Suprapubic skin (tissue), 4 donors: Measurements from ENCODE around the gene XPNPEP2. TPM values are rescaled to one million over a fixed set of nuclear protein-coding genes. Genes with fewer than 3 reads are reported as not detected.

Experiments used
- DNase-seq, 2 donors: peaks; one replicate each; pipeline ENCODE4 v3.0.0-alpha.2; 2019; ENCODE audit warnings: low spot score in 2 of 2
- H3K27ac ChIP-seq: fragments of 200-600 bp; sonication (generic); one replicate; pipeline ENCODE4 v1.5.1; 2019
- H3K27me3 ChIP-seq: fragments of 200-600 bp; sonication (generic); one replicate; pipeline ENCODE4 v1.5.1; 2019
- H3K36me3 ChIP-seq: fragments of 200-600 bp; sonication (generic); one replicate; pipeline ENCODE4 v1.5.1; 2019
- H3K4me1 ChIP-seq: fragments of 200-600 bp; sonication (generic); one replicate; pipeline ENCODE4 v1.5.1; 2019
- H3K4me3 ChIP-seq: fragments of 200-600 bp; sonication (generic); one replicate; pipeline ENCODE4 v1.5.1; 2019; ENCODE audit warnings: mild to moderate bottlenecking
- H3K9me3 ChIP-seq: fragments of 200-600 bp; sonication (generic); one replicate; pipeline ENCODE4 v1.5.1; 2019
- EP300 ChIP-seq: sonication (generic); formaldehyde crosslinking; IDR thresholded peaks from one replicate; pipeline ENCODE4 v1.6.1; 2017; ENCODE audit warnings: antibody characterized with exemption
- POLR2A ChIP-seq, 2 donors: fragments of 450-650 bp; IDR thresholded peaks; one replicate each; pipeline ENCODE4 v1.6.1; 2017; ENCODE audit warnings: antibody characterized with exemption in 2 of 2, mild to moderate bottlenecking in 2 of 2, moderate library complexity in 2 of 2
- POLR2AphosphoS5 ChIP-seq, 3 donors: sonication (generic); formaldehyde crosslinking; IDR thresholded peaks; one replicate each; pipeline ENCODE4 v1.6.1; 2017; ENCODE audit warnings: antibody characterized with exemption in 3 of 3
- WGBS: methylation state at CpG from one replicate; pipeline ENCODE4 v1.1.5; 2018; 5-methylcytosine and 5-hydroxymethylcytosine counted together
- total RNA-seq, 4 donors: library from RNA; depleted of rRNA; stranded (reverse); fragments of >200 nt; gene quantifications; one replicate each; pipeline ENCODE4 v1.1.0, GENCODE V29; 2016
- TF ChIP-seq, protein P1 (sequence below), 2 donors: fragments of 200-600 bp in 1 of 2; fragments of 450-650 bp in 1 of 2; sonication (generic) in 1 of 2; IDR thresholded peaks; one replicate each; pipeline ENCODE4 v1.5.1; 2016 to 2019; ENCODE audit warnings: antibody characterized with exemption in 2 of 2, mild to moderate bottlenecking in 1 of 2, moderate library complexity in 1 of 2

XPNPEP2 gene
- total RNA-seq, 4 donors from 2014 or later, result 0.83 to 6.1 (median 2.4) TPM

DNA sequence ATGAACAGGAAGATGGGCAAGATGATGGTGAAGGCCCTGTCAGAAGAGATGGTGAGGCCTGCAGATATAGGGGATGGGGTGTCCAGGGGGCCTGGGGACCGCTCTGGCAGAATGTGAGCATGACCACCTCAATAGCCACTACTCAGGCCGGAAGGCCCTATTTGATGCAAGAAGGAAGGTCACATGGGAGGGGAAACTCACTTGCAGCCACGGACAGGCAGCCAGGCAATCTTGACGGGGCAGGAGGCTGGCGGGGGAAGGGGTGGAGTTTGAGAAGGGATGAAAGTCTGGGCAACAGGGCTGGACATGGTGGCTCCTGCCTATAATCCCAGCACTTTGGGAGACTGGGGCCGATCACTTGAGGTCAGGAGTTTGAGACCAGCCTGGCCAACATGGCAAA, 49.7 kb downstream of the XPNPEP2 start:
- Histone ChIP-seq H3K9me3 (no peaks in the 10 kb centered on the region), H3K4me1 (no peaks in the 10 kb centered on the region), H3K4me3 (no peak overlapping the region), H3K36me3 (no peaks in the 10 kb centered on the region), H3K27ac (no peak overlapping the region), H3K27me3 (no peaks in the 10 kb centered on the region)
- 69% methylated on average over 6 of the region's 6 CpGs for WGBS
- no peak for TF ChIP-seq POLR2A (IDR thresholded peaks at IDR 0.05)
- TF ChIP-seq, protein P1, sequence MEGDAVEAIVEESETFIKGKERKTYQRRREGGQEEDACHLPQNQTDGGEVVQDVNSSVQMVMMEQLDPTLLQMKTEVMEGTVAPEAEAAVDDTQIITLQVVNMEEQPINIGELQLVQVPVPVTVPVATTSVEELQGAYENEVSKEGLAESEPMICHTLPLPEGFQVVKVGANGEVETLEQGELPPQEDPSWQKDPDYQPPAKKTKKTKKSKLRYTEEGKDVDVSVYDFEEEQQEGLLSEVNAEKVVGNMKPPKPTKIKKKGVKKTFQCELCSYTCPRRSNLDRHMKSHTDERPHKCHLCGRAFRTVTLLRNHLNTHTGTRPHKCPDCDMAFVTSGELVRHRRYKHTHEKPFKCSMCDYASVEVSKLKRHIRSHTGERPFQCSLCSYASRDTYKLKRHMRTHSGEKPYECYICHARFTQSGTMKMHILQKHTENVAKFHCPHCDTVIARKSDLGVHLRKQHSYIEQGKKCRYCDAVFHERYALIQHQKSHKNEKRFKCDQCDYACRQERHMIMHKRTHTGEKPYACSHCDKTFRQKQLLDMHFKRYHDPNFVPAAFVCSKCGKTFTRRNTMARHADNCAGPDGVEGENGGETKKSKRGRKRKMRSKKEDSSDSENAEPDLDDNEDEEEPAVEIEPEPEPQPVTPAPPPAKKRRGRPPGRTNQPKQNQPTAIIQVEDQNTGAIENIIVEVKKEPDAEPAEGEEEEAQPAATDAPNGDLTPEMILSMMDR (IDR thresholded peaks at IDR 0.05), result no peak
- no peak for TF ChIP-seq POLR2AphosphoS5 (IDR thresholded peaks at IDR 0.05)
- TF ChIP-seq EP300, result no peak
- DNase-seq, result no peak

DNA sequence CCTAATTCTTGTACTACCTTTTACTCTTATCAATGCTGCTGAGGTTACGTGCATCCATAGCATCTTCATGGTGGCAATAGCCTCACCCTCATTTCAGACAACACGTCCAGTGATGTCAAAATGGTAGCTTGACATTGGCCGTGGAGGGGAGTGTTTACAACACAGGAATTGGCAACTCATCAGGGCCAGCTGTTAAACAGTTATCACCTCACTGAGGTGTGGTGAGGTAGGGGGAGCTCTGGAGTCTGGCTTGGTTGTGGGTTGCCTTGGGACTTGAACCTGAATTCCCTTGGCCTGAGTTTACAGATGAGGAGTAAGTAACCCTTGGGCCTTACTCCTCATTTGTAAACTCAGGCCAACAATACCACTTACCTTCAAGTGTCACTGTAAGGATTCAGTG, 51.4 kb downstream of the XPNPEP2 start:
- WGBS, result 92% methylated on average over 3 of the region's 3 CpGs

DNA sequence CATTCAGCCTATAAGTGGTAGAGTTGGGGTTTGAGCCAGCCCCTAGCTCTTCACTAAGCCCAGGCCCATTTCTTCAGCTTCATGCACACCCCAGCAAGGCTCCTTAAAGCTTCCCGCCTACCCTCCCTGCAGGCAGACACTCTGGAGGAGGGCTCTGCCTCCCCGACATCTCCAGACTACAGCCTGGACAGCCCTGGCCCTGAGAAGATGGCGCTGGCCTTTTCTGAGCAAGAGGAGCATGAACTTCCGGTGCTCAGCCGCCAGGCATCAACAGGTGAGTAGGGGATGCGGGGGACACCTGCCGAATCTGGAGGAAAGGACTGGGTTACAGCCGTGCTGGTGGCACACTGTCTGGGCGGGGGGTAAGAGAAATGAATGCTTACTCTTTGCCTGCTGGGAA, 52.0 kb downstream of the XPNPEP2 start:
- 87% methylated on average over 9 of the region's 9 CpGs for WGBS
- no peak for DNase-seq
- H3K36me3 ChIP-seq, result no peaks in the 10 kb centered on the region
- H3K27me3 ChIP-seq, result no peaks in the 10 kb centered on the region
- H3K4me1 ChIP-seq, result no peaks in the 10 kb centered on the region
- no peak for TF ChIP-seq EP300
- TF ChIP-seq POLR2A (IDR thresholded peaks at IDR 0.05), result no peak
- no peak for TF ChIP-seq POLR2AphosphoS5 (IDR thresholded peaks at IDR 0.05)
- TF ChIP-seq, protein P1 (IDR thresholded peaks at IDR 0.05), result no peak
- no peaks in the 10 kb centered on the region for H3K9me3 ChIP-seq
- H3K4me3 ChIP-seq, result no peak overlapping the region
- H3K27ac ChIP-seq, result no peak overlapping the region

More for the DNA sequence above, 51.4 kb downstream of the XPNPEP2 start:
- Histone ChIP-seq H3K27me3 (no peaks in the 10 kb centered on the region), H3K36me3 (no peaks in the 10 kb centered on the region), H3K27ac (no peak overlapping the region), H3K9me3 (no peaks in the 10 kb centered on the region), H3K4me1 (no peaks in the 10 kb centered on the region), H3K4me3 (no peak overlapping the region)
- TF ChIP-seq EP300, result no peak
- DNase-seq, result no peak

GRCh38 chrX:129791336-129791735, 52.6 kb downstream of the XPNPEP2 start:
- Histone ChIP-seq H3K9me3 (no peaks in the 10 kb centered on the region), H3K36me3 (no peaks in the 10 kb centered on the region), H3K27ac (no peak overlapping the region), H3K4me3 (no peak overlapping the region), H3K4me1 (no peaks in the 10 kb centered on the region), H3K27me3 (no peaks in the 10 kb centered on the region)
- DNase-seq, result no peak
- TF ChIP-seq EP300 (no peak), POLR2A (IDR thresholded peaks at IDR 0.05) (no peak), POLR2AphosphoS5 (IDR thresholded peaks at IDR 0.05) (no peak)
- TF ChIP-seq, protein P1 (IDR thresholded peaks at IDR 0.05), result no peak
- WGBS, result 78% methylated on average over 8 of the region's 8 CpGs

GRCh38 chrX:129791961-129792570, 53.3 kb downstream of the XPNPEP2 start:
- WGBS, result 74% methylated on average over 10 of the region's 11 CpGs
- H3K4me1 ChIP-seq, result no peaks in the 10 kb centered on the region

More at GRCh38 chrX:129791961-129792570, 53.3 kb downstream of the XPNPEP2 start:
- Histone ChIP-seq H3K36me3 (no peaks in the 10 kb centered on the region), H3K27ac (no peak overlapping the region), H3K27me3 (no peaks in the 10 kb centered on the region), H3K4me3 (no peak overlapping the region), H3K9me3 (no peaks in the 10 kb centered on the region)
- DNase-seq, result peak in 1 of 2 donors; percentile 28
- no peak for TF ChIP-seq EP300
- TF ChIP-seq POLR2A (IDR thresholded peaks at IDR 0.05), result no peak
- TF ChIP-seq, protein P1 (IDR thresholded peaks at IDR 0.05), result no peak
- TF ChIP-seq POLR2AphosphoS5 (IDR thresholded peaks at IDR 0.05), result no peak
